Glomerular endothelial cell (primary cell): Measurements from ENCODE around the gene PAK6. TPM values are rescaled to one million over a fixed set of nuclear protein-coding genes. Genes with fewer than 3 reads are reported as not detected.

Experiments
- DNase-seq: peaks from one replicate; pipeline ENCODE4 v3.0.0-alpha.2; 2011; ENCODE audit warnings: low read depth, low spot score; ENCODE audit errors: extremely low read depth
- total RNA-seq: library from RNA; depleted of rRNA; stranded (reverse); fragments of >200 nt; gene quantifications from 2 replicates; pipeline ENCODE4 v1.2.3, GENCODE V29; 2015

Gene PAK6
- total RNA-seq, 1 donor from 2014 or later, result not detected

- DNase-seq, result no peak
Measured at GRCh38 chr15:40254452-40254851, 15.6 kb downstream of the PAK6 start.

- DNase-seq, result no peak
Measured at GRCh38 chr15:40255033-40255432, 16.2 kb downstream of the PAK6 start.

DNA sequence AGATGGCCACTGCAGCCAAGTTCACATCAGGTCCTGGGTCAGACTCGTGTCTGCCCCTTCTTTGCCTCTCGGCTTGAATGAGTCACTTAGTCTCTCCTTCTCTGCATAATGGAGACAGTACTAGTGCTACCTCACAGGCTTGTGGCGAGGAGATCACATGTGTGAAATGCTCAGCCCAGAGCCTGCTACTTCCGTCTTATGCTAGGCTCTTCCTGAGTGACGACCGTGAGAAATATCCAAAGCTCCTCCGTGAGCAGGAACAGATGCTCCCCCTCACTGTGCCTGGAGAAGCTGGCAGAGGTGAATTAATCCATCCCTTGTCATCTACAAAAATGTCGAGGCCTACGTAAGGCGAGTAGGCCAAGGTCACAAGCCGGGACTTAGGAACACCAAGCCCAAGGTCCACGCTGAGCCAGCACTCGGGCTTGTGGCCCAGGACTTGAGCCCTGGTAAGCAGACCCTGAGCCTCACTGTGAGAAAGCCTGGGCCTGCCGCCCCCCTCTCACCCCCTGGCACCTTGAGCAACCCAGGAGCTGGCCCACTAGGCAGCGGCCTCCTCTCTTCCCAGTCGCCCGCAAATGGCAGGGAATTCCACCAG lies 17.9 kb downstream of the PAK6 start:
- no peak for DNase-seq

DNA sequence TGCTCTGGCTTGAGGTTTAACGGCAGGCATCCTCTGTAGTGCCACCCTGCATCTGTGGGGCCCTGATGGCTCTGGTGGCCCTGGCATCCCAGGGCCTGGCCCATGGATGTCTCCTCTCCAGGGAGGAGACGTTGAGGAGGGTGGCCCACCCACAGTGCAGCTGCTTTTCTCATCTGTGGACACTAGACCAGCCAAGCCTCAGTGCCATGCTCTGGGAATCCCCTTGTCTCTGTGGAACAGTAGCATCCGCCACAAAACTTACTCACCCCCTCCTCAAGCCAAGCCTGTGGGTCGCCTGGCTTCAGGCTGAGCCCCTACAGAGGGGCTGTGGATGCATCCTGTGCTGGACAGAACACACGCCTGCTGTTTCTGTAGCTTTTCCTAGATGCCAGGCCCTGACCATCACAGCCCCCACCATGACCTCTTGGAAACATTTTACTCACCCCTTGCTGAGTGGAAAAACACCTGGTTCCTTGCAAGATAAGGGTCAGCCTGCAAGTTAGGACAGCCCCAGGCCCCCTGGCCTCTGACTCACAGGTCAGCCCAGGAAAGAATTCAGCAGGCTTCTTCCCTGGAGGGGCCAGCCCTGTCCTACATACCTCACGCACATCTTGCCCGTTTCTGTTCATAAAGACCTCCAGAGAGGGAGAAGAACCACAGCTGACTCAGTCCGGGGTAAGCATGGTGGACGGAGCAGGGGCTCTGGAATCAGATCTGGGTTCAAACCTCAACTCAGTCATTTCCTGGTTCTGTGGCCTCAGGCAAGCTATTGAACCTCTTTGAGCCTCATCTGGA lies 19.0 kb downstream of the PAK6 start:
- DNase-seq, result no peak

GRCh38 chr15:40258544-40258943 lies 19.7 kb downstream of the PAK6 start:
- no peak for DNase-seq

DNA sequence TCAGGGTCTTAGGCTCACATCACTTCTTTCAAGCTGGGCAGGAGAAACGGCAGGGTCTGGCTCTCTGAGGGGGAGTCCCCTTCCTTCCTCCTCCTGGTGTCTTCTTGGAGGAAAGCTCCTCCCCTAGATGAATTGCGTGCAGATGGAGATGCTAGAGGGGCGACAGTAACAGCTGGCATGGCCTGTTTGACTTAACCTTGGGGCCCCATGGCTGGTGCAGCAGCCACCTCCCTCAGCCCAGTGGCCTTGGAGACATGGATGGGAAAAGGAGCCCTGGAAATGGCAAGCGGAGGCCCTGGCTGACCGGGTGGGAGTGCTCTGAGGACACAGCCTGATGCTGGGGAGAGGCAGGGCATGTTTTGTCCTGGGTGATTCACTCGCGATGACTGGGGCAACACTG lies 20.2 kb downstream of the PAK6 start:
- no peak for DNase-seq

- DNase-seq, result no peak
Measured at GRCh38 chr15:40263024-40263754, 24.3 kb downstream of the PAK6 start.

- no peak for DNase-seq
Measured at GRCh38 chr15:40264321-40265153, 25.7 kb downstream of the PAK6 start.

GRCh38 chr15:40265355-40265754 lies 26.5 kb downstream of the PAK6 start:
- DNase-seq, result no peak

GRCh38 chr15:40265875-40266274 lies 27.0 kb downstream of the PAK6 start:
- DNase-seq, result no peak

GRCh38 chr15:40266828-40267304 lies 28.0 kb downstream of the PAK6 start:
- DNase-seq, result peak; percentile 51

DNA sequence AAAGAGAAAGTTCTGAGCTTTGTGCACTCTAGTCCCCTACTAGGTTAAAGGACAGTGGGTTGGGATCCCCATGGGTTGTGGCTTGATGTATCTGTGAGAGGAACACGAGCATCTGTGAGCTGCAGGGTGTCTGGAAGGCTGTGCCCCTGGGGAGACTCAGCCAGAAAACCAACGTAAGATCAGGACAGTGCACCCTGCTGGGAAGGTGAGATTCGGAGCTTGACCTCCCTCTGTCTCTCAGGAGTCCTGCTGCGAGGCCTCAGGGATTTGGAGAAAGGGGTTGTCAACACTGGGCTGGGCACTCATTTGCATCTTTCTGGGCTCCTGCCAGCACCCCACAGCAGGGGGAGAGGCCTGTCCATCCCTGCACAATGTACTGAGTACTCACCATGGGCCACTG lies 28.8 kb downstream of the PAK6 start:
- DNase-seq, result no peak

- DNase-seq, result no peak
Measured at GRCh38 chr15:40269604-40270003, 30.7 kb downstream of the PAK6 start.

DNA sequence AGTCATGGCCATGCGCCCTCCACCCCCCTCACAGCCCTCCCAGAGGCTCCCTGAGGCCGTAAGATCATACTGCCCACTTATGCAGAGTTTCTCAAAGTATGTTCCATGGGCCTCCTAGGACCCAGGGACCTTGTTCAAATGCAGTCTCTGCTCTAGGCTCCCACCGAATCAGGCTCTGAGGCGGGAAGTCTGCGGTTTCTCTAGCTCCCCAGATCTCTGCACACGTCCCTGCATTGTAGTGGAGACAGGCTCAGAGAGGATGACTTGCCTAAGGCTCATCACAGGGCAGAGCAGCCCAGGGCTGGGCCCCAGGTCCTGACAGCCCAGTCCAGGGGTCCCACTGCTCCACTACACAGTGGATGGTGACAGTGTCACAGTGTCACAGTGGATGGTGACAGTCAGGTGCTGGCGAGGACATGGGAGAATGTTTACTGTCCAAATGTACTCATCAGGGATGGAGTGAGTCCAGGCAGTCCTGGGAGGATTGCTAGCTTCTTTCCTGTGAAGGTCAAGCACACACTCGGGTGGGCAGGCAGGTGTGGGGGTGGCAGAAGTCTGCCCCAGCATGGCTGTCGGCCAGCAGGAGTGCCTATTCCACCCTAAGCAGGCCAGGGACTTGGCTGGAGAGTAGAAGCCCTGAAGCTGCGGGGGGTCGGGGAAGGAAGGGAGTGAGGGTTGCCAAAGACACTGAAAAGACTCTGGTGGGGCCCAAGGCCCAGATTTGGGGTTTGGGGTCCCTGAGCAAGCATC lies 31.6 kb downstream of the PAK6 start:
- DNase-seq, result no peak

GRCh38 chr15:40271685-40272484 lies 33.0 kb downstream of the PAK6 start:
- no peak for DNase-seq

DNA sequence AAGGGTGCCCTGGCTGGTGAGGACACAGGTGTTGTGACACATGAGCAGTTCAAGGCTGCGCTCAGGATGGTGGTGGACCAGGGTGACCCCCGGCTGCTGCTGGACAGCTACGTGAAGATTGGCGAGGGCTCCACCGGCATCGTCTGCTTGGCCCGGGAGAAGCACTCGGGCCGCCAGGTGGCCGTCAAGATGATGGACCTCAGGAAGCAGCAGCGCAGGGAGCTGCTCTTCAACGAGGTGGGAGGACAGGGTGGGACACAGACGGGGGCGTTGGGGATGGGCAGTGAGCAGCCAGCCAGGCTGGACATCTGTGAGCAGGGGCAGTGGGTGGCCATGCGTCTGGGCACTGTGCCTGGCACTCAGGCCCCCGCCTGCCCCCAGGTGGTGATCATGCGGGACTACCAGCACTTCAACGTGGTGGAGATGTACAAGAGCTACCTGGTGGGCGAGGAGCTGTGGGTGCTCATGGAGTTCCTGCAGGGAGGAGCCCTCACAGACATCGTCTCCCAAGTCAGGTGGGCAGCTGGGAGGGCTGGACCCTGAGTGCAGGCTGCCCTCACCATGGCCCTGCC lies 33.7 kb downstream of the PAK6 start:
- DNase-seq, result no peak

- DNase-seq, result no peak
Measured at GRCh38 chr15:40273428-40273827, 34.6 kb downstream of the PAK6 start.

GRCh38 chr15:40274350-40275274 lies 35.7 kb downstream of the PAK6 start:
- DNase-seq, result peak; percentile 55
